HepG2 (cell line): ENCODE results near the gene FBXL20. TPM values are rescaled to one million over a fixed set of nuclear protein-coding genes. Genes with fewer than 3 reads are reported as not detected.
A peak's percentile ranks its signal among the peaks of the same experiment; 100 is the strongest.

ENCODE experiments used
- ATAC-seq: fragments of 200-7000 bp; cut with Tn5 transposase; 3 replicates; pipeline ENCODE4 v1.9.1; 2020; ENCODE audit warnings: mild to moderate bottlenecking, moderate library complexity
- BruUV-seq: library from RNA; stranded (reverse); fragments of 400-500 nt; replicated peaks from 2 replicates; lab custom pipeline; 2021; lab: Mats Ljungman, UMichigan
- CTCF ChIA-PET: fragments of 300-600 bp; formaldehyde crosslinking; extraction: SDS; loops from one replicate; lab custom pipeline; 2021; ENCODE audit warnings: low total read pairs, inconsistent platforms, low intra/inter-chr PET ratio; lab: Yijun Ruan, JAX
- POLR2A ChIA-PET: fragments of 350-600 bp; sonication (Branson Sonifier 250); formaldehyde crosslinking; loops from one replicate; lab custom pipeline; 2020; ENCODE audit warnings: antibody characterized with exemption, inconsistent platforms; lab: Yijun Ruan, JAX
- DNase-seq: peaks from one replicate; pipeline ENCODE4 v3.0.0-alpha.2; 2015; ENCODE audit warnings: low spot score
- FAIRE-seq: peaks from 3 replicates; lab custom pipeline; 2011; peaks lifted over from hg19 to GRCh38; lab: Jason Lieb, UNC
- H2AFZ ChIP-seq: one replicate; pipeline ENCODE4 v1.6.1; 2011; ENCODE audit warnings: low read length, inconsistent platforms
- H3K27ac ChIP-seq: fragments of 300-600 bp; 3 replicates; pipeline ENCODE4 v1.8.0; 2011; ENCODE audit warnings: mixed run types, mild to moderate bottlenecking, mixed read lengths, low read length, inconsistent platforms; ENCODE audit not compliant: insufficient read depth; ENCODE audit errors: extremely low read length
- H3K27me3 ChIP-seq, 2 experiments: fragments of 200-600 bp in 1 of 2; 2 replicates in 1 of 2; 3 replicates in 1 of 2; pipeline versions ENCODE4 v1.6.0 to v1.8.0; 2011; ENCODE audit warnings: low read length in 2 of 2, mild to moderate bottlenecking in 2 of 2, moderate library complexity in 2 of 2, inconsistent platforms in 1 of 2; ENCODE audit not compliant: insufficient read depth in 2 of 2, control insufficient read depth in 1 of 2
- H3K36me3 ChIP-seq, 2 experiments: fragments of 200-600 bp in 1 of 2; replicated peaks in 1 of 2; 2 replicates in 1 of 2; 3 replicates in 1 of 2; pipeline versions ENCODE4 v1.5.1 to v1.8.0; 2011; ENCODE audit warnings: low read length in 2 of 2, inconsistent platforms in 1 of 2; ENCODE audit not compliant: insufficient read depth in 2 of 2, control insufficient read depth in 1 of 2
- H3K4me1 ChIP-seq: 2 replicates; pipeline ENCODE4 v1.5.1; 2012; ENCODE audit warnings: low read length, inconsistent platforms; ENCODE audit not compliant: insufficient read depth
- H3K4me2 ChIP-seq: 2 replicates; pipeline ENCODE4 v1.6.0; 2011; ENCODE audit warnings: low read depth, low read length, inconsistent platforms
- H3K4me3 ChIP-seq, 3 experiments: fragments of 200-600 bp in 1 of 3; sonication (generic), shearing (Covaris generic) in 1 of 3; replicated peaks in 1 of 3; 2 replicates each; pipeline ENCODE4 v1.5.1; 2011 to 2016; ENCODE audit warnings: low read length in 3 of 3, inconsistent platforms in 2 of 3, low read depth in 2 of 3, mild to moderate bottlenecking in 2 of 3, control low read depth in 1 of 3, mixed read lengths in 1 of 3; ENCODE audit not compliant: insufficient read depth in 1 of 3
- H3K79me2 ChIP-seq: one replicate; pipeline ENCODE4 v1.6.1; 2011; ENCODE audit warnings: low read length, inconsistent platforms; ENCODE audit not compliant: insufficient read depth
- H3K9ac ChIP-seq: 2 replicates; pipeline ENCODE4 v1.6.0; 2011; ENCODE audit warnings: mild to moderate bottlenecking, low read depth, low read length, inconsistent platforms; ENCODE audit not compliant: insufficient read depth
- H3K9me3 ChIP-seq: 2 replicates; pipeline ENCODE4 v1.5.1; 2012; ENCODE audit warnings: mild to moderate bottlenecking, low read length
- H4K20me1 ChIP-seq: 2 replicates; pipeline ENCODE4 v1.6.0; 2011; ENCODE audit warnings: inconsistent platforms, mild to moderate bottlenecking, low read length, moderate library complexity; ENCODE audit not compliant: insufficient read depth
- MAFF ChIP-seq: IDR thresholded peaks from 2 replicates; pipeline ENCODE4 v1.6.1; 2011; ENCODE audit warnings: low read depth, low read length, improper control_type of control experiment
- MAFK ChIP-seq, 2 experiments: IDR thresholded peaks in 1 of 2; conservative IDR thresholded peaks in 1 of 2; 2 replicates each; pipeline ENCODE4 v1.6.1; 2011; ENCODE audit warnings: improper control_type of control experiment in 2 of 2, low read length in 2 of 2
- TRAFD1 ChIP-seq: sonication (generic); formaldehyde crosslinking; IDR thresholded peaks from 2 replicates; pipeline ENCODE4 v1.5.1; 2020; ENCODE audit warnings: missing genetic modification reagents, mild to moderate bottlenecking, borderline replicate concordance
- ZNF577 ChIP-seq: sonication (generic); formaldehyde crosslinking; IDR thresholded peaks from 2 replicates; pipeline ENCODE4 v1.4.0; 2020; ENCODE audit warnings: mild to moderate bottlenecking, low read depth, missing genetic modification reagents, borderline replicate concordance
- WGBS: methylation state at CpG from one replicate; pipeline ENCODE4 v1.1.6; 2017; ENCODE audit warnings: low lambda C conversion rate; 5-methylcytosine and 5-hydroxymethylcytosine counted together
- in situ Hi-C: cut with HindIII; loops from 2 replicates; pipeline ENCODE4 v1.10.0; 2017; ENCODE audit warnings: low pct_unique_long_range_greater_than_20kb; ENCODE audit not compliant: extremely low pct_ligation_motif_present
- intact Hi-C: fragments of 100-400 bp; cut with micrococcal nuclease; formaldehyde crosslinking; loops from one replicate; pipeline ENCODE4 v1.10.0; 2022; ENCODE audit not compliant: unreplicated experiment
- polyA plus RNA-seq, 8 experiments: library from polyadenylated mRNA; depleted of rRNA in 3 of 8; stranded (reverse) in 7 of 8; unstranded in 1 of 8; fragments of >200 nt; fragmentation: Illumina TruSeq in 4 of 8; extraction: Trizol in 4 of 8; gene quantifications; 2 replicates each; pipeline versions ENCODE4 v1.2.1 to v1.2.3, GENCODE V29; 2011 to 2016; ENCODE audit warnings: low read depth in 4 of 8, missing spikeins in 1 of 8, mixed read lengths in 1 of 8; ENCODE audit not compliant: insufficient read depth in 1 of 8
- total RNA-seq, 5 experiments: library from RNA; depleted of rRNA; stranded (reverse); fragments of >200 nt; fragmentation: Illumina TruSeq; extraction: Trizol; gene quantifications; 2 replicates each; pipeline ENCODE4 v1.2.3, GENCODE V29; 2016; ENCODE audit warnings: low read depth in 1 of 5

FBXL20 gene
- total and polyA plus RNA-seq, 2 of the 13 experiments (the other 11 are each of a cell fraction or from before 2014, with no cell fraction given), result 10.2 to 10.3 TPM

- TF ChIP-seq TRAFD1 (CRISPR knock-in tag), result peak; percentile 20; the same call in 1 of the 2 replicates
These were observed 647 bp downstream of the FBXL20 start (continued) for GRCh38 chr17:39400547-39401411.

- Histone ChIP-seq H3K4me3 (peak overlapping the region in 2 of 3 experiments; percentile 97 to 99; a peak in 4 of 6 replicates), H2AFZ (no peak overlapping the region), H3K27ac (no peak overlapping the region), H3K9ac (peak overlapping the region; percentile 93; the same call in 1 of the 2 replicates), H4K20me1 (peaks cover 19% of the 10 kb centered on the region; the same call in 1 of the 2 replicates), H3K4me2 (peak overlapping the region; percentile 95), H3K36me3 (no peaks in the 10 kb centered on the region), H3K4me1 (peaks cover 20% of the 10 kb centered on the region), H3K27me3 (no peaks in the 10 kb centered on the region; a peak in 1 of 5 replicates), H3K79me2 (peaks cover 42% of the 10 kb centered on the region), H3K9me3 (no peaks in the 10 kb centered on the region)
- WGBS, result 81% methylated on average over 4 of the region's 4 CpGs
- ChIA-PET POLR2A (interaction anchor here (3.3 to 3.8 kb wide), 2 partner anchors 51 to 62 kb away, joined by 19 to 23 read pairs; partner anchors contain the start of genes CDK12 and MED1), CTCF (no interaction called here)
- FAIRE-seq, result no peak
- no peak for DNase-seq
- intact Hi-C loops (no loop called here), in situ Hi-C loops (no loop called here)
- BruUV-seq, result no TSS peak
- no peak for ATAC-seq
- no peak for TF ChIP-seq ZNF577 (CRISPR knock-in tag)
- TF ChIP-seq MAFK (conservative IDR thresholded peaks at IDR 0.05 in 1 of 2, IDR thresholded peaks at IDR 0.05 in 1 of 2; ENCODE audit: low read length in 2 of 2), result peak; percentile 76 to 81
- peak; percentile 73 for TF ChIP-seq MAFF
These were observed 1.6 kb downstream of the FBXL20 start for GRCh38 chr17:39399791-39400190.
